HG02840 (cell line): ENCODE measurements around the gene GTF2A2.
"Not testable (repeated sequence)": the region's sequence is repeated elsewhere in the genome, so short reads cannot be mapped to it uniquely, and the experiment has no call there.

Source experiments
- ATAC-seq: cut with Tn5 transposase; IDR thresholded peaks from one replicate; pipeline ENCODE4 v1.9.1; 2021; ENCODE audit warnings: mild to moderate bottlenecking, moderate library complexity, moderate number of reproducible peaks; ENCODE audit not compliant: unreplicated experiment, low FRiP score

The GTF2A2 gene, protein sequence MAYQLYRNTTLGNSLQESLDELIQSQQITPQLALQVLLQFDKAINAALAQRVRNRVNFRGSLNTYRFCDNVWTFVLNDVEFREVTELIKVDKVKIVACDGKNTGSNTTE

DNA sequence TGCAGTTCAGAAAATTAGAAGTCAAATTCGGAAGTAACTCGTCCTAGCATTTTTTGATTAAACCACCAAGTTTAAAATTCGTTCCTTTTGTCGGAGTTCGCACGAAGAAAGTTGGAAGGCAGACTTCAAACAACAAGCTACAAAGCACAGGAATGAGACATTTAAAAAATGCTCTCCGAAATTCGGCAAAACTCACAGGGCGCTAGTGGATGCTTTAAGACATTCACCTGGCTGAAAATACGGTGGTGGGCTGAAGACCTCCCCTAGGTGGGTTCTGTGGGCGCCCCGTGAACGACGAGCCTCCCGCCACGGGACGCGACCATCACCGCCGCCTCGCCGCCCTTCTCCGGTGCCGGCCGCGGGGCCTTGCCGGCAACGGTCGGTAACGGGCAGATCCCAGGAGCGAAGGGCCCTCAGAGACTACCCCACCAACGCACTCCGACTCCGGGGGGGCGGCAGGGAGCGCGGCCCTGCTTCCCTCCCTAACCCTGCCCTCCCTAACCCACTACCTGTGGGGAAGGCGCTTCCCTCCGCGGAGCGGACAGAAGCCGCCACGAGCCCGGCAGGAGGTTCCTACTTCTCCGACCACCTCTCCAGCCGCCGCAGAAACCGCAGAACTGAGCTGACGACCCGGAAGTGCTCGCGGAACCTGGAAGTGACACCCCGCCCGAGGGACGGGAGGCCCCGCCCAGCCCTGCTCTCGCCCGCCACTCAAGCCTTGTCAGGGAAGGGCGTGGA lies at the start of gene GTF2A2:
Gene GTF2A2 (minus strand): TSS at position 619 of the 738 bp plus-strand sequence. CDS start 5,238 bp downstream, outside the sequence.
- peak; percentile 96 for ATAC-seq

DNA sequence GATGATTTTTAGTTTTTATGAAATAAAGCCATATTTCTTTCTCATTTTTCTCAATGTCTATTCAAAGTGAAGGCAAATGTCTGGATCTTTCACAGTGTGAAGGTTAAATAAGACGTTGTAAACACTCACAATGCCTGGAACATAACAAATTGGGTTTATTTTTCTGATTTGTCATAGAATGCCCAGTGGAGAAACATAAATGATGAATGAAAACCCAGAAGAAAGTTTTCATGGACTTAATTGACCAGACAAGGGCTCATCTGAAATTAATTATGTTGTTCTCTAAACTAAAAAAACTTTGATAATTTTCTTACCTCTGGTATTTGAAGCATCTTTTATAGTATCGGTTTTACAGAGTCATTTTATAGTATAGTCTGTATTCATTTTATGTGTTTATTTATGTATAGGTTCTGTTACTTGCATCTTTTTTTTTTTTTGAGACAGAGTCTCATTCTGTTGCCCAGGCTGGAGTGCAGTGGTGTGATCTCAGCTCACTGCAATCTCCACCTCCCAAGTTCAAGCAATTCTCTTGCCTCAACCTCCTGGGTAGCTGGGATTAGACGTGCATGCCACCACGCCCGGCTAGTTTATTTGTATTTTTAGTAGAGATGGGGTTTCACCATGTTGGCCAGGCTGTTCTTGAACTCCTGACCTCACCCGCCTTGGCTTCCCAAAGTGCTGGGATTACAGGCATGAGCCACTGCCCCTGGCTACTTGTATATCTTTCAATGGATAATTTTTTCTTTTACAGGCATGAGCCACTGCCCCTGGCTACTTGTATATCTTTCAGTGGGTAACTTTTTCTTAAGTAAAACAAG lies 46.9 kb upstream of the GTF2A2 start:
- ATAC-seq = no peak

DNA sequence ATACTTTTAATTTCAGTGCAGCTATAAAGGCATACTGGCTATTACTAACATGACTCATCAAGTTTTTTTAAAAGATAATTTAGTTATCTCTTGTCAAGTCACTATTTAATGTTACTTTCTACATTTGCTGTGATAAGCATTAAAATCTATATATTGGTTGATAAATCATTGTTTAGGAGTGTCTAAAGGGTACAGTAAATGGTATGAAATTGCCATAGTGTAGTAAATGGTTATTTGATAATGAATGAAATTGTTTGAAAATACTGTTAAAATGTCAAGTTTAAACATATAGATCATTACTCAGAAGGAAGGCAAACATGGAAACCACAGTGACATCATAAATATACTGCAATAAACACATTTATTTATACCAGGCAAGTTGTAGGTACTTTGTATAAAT lies 45.0 kb upstream of the GTF2A2 start:
- no peak for ATAC-seq

DNA sequence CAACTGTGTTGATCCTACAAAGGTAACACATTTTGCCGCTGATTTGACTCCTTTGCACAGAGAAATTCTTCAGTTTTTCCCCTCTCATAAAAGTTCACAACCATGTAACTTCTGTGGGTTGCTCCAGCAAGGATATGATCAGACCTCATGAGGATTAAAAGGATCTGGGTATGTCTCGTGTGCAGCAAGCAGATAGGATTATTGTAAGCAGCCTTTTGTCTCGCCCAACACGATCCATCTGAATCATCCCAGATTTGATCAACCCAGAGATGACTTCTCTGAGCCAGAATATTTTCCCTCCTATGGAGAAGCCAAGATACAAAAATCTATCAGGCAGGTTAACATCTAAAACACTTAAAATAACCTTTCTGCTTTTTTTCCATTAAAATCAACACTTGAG lies 44.6 kb upstream of the GTF2A2 start:
- no peak for ATAC-seq

DNA sequence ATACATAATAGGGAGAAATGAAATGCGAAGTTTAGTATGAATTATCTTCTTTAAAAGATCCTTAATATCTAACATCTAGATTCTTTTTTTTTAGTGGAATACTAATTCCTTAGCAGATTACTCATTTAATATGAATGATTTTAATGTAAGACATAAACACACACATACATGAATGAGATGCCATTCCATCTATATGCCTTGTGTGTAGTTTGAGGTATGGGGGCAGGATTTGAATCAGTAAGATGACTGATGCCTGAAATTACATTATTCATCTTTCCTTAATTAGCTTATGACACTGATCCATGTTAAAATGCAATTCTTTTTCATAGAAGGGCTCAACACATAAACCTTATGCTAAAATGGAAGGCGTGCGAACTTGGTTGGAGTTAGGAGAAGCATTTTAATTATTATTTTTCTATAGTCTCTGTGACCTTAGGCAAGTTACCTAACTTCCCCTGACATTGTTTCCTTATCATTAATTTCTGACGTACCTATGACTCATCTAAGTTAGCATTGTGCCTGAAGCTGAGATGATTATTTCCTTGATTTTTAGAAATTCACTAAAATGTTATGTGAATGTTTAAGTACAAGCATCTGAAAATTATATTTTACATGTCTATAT lies 42.6 kb upstream of the GTF2A2 start:
- no peak for ATAC-seq

DNA sequence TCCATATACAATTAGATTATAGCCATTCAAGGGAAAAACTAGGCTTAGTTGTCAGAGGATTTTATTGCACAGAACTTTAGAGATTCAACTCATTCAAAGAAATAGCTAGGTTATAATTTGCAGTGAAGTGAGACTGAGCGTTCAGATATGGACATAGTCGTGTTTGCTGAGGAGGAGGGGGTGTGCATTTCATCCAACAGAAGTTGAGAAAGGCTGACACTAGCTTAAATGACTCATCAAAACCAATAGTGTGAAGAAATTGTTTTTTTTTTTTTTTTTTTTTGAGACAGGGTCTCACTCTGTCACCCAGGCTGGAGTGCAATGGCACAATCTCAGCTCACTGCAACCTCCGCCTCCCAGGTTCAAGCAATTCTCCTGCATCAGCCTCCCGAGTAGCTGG lies 40.8 kb upstream of the GTF2A2 start:
- ATAC-seq = not testable (repeated sequence)

DNA sequence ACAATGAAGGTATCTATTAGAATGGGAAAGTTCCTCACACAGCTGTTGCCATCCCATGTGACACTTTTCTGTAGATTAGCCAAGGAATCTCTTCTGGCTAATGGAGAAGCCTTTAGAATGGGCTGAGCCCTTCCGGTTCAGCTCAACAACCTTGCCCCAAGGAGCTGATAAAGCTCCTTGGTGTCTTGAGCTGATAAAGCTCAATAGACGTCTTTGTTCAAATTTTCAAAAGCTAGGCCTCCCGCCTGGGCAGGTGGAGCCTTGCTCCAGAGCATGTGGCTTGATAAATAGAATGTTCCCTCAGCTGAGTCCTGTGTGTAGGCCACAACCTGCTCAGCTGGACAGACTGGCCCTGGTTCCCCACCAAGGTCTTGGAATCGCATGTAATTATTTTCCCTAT lies 39.0 kb upstream of the GTF2A2 start:
- no peak for ATAC-seq

DNA sequence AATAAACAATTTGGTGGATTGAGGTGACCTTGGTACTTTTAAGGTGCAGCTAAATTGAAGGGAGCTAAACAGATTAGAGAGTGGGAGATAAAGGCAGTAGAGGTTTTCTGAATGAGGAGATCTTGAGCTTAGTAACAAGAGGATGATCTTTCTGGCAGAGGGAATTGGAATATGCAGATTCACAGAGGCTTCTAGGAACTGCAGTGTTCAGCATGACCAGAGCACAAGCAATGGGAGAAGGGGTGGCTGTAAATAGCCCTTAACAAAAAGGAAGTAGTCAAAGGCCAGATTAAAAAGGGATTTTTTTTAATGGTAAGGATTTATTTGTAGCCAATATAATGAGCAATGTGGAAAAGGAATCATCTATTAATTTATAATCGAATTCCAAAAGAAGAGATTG lies 37.5 kb upstream of the GTF2A2 start:
- ATAC-seq = no peak

DNA sequence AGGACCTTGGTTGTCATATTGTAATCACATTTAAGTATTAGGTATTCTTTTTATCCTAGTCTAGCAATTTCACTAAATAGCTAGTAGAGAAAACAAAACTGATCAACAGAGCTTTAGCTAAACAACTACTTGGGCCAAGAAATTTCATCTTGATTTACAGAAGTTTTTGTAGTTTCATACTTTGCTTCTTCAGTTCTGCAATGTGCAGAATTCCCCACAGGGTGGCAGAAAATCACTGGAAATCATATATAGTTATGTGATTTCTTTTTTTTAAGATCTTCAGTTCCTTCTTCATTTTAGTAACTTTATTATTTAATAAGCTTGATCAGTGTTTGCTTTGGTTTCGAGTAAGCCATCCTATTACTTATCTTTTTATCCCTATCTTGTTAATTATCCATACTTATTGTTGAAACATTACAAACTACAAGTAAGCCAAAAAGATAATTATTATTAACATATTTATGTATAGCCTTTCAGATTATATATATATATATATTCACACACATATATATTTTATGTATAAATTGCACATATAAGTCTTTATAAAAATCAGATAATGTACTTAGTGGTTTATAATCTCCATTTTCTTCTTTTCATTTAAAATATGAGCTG lies 34.0 kb upstream of the GTF2A2 start:
- no peak for ATAC-seq

DNA sequence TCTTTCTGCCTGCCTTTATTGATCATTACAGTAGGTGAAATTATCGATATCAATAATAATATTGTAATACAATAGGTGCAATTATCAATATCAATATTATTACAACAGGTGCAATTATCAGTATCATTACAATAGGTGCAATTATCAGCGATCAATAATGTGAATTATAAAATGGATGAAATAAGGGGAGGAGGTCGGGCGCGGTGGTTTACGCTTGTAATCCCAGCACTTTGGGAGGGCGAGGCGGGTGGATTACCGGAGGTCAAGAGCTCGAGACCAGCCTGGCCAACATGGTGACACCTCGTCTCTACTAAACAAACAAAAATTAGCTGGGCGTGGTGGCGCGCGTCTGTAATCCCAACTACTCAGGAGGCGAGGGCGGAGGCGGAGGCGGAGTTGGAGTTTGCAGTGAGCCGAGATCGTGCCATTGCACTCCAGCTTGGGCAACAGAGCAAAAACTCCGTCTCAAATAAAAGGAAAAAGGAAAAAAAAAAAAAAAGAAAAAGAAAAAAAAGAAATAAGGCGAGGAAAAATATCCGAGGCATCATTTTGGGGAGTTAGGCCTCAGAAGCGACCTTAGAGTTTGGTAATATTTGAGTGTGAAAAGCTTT lies 32.4 kb upstream of the GTF2A2 start:
- no peak for ATAC-seq

DNA sequence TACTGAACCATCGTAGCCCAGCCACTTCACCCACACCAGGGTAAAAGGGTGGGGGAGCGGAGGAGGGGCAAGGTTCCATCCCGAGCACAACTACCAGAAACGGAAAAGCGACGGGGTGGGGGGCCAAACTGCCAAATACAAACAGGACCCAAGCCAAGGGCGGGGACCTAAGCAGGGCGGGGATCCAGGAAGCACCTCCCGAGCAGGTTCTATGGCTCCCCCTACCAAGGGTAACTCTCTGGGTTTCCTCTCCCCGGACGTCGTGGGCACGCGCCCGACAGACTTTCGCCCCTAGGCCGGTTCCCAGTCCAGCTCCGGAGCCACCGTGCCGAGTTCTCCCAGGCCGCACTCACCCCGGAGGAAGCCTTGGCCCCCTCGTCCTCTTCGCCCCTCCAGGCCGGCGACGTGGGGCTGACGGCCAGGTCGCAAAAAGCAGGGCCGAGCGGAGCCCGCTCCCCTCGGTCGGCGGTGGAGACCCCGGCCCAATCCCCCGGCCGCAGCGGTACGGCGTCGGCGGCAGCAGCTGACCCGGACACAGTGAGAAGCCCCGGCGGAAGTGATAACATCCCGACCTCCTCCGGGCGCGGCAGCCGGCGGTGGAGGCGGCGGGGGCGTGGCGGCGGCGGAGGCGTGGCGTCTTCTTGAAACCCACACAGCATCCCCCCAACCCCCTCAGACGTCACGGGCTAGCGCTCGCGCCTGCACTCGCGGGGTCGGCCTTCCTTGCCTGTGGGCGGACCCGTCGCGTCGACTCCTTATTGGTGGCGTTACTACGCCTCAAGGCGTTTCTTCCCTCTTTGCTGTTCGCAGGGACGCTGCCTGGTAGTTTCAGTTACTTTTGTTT lies 31.7 kb upstream of the GTF2A2 start, which contains the start of gene BNIP2:
Gene BNIP2 (minus strand): TSS at position 539 of the 844 bp plus-strand sequence. CDS start 6,863 bp downstream, outside the sequence.
- peak; percentile 77 for ATAC-seq

DNA sequence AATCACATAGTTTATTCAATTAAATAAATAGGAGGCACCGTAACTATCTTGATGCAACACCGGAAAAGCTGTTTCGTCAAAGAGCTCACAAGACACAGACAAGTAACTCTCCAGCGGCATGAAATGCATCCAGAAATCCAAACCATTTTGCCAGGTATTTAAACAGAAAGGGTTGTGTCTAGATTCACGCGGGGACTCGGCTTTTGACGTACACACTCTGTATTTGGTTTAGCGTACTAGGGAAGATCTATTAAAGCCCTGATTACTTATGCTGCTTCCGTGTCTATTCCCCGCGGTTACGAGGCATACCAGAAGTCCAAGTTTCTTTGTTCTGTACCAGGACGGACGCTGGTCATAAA lies 31.1 kb upstream of the GTF2A2 start:
- ATAC-seq = peak; percentile 7

DNA sequence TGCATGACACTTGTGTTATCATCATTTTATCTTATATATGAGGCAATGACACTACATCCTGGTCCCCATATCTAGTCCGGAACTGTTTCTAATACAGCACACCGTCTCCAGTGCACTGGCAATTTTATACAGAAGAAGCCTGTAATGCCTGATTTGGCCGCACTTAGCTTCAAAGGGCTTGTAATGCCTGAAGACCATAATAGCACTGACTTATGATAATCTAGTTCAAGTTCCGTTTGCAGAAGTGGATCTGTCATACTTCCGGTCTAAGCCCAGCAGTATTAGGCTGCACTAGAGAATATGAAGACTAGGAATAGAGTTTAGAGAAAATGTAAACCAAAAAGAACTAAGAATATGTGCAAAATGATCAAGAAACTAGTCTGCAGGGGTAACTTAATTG lies 30.5 kb upstream of the GTF2A2 start:
- ATAC-seq = no peak

DNA sequence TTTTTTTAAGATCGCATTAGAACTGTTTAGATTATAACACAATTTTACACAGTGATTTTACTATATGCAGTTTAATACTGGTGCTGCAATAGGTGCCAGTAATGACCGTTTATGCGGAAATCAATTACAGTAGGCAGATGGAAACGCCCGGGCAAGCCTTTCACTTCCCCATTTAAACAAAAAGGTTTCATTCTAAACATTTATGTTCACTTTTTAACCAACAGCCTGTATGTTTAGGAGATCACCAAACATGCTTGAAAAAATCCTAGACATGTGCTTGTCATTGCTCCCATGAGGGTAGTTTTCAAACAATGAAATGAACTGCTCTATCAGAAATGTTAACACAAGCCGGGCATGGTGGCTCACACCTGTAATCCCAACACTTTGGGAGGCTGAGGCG lies 29.1 kb upstream of the GTF2A2 start:
- no peak for ATAC-seq

DNA sequence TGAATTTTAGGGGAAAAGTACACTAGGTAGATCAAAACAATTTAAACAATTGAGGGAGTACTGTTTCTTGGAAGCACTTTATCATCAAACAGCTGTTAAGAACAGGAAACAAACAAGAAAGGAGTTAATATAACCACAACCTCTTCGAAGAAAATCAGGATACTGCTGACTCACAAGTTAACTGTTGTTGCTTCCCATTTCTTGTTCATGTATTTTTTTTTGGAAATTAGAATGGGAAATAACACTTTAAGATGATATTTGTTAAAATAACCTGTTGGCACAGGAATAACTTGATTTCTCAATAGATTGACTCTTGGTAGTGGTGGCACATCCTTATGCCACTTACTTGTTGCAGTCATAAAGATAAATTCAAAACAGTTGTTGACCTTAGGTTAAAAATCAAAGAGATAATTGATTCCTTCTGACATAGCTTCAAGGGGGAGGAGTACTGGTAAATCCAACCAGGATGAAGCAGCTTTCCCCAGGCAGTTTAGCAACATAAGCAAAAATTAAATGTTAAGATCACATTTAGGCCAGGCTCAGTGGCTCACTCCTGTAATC lies 28.5 kb upstream of the GTF2A2 start:
- no peak for ATAC-seq

DNA sequence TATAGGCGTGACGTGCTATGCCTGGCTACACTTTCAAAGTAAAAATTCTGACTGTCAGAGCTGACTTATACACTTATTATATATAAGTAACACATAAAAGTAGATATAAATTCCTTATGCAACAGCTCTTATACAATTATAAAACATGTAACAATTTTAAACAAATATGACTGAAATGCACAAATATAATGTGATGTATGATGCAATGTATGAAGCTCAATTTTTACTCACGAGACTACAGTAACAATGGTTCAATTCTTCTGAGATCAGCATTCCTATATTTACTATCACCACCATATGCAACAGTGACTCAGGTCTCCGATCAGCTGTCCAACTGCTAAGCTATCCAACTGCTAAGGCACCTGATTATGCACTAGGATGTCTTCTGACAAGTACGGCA lies 23.6 kb upstream of the GTF2A2 start:
- ATAC-seq = no peak

DNA sequence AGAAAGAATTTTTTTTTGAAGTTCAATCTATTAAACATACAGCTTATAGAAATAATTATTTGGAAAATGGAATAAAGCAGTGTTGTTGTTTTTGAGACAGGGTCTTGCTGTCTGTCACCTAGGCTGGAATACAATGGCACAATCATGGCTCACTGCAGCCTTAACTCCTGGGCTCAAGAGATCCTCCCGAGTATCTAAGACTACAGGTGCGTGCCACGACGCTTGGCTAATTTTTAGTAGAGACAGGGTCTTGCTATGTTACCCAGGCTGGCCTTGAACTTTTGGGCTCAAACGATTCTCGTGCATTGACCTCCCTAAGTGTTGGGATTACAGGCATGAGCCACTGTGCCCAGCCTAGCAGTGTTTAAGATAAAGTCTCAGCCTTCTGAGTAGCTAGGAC lies 23.0 kb upstream of the GTF2A2 start:
- ATAC-seq = no peak

DNA sequence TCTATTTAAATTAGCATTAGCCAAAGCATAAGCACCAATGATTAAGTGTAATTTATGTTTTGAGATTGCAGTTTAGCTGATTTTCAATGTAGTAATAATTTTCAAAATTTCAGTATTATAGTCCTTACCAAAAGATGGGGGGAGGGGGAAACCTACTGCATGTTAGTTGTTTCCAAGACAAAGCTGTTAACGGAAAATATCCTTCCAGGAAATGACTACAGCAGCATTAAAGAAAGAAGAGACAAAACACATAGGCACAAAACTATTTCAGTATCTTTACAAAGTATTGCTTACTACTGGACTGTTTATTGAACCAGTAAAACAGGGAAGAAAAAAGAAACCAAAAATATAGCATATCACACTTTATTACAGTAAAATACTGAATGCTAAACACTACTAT lies 21.3 kb upstream of the GTF2A2 start:
- no peak for ATAC-seq

DNA sequence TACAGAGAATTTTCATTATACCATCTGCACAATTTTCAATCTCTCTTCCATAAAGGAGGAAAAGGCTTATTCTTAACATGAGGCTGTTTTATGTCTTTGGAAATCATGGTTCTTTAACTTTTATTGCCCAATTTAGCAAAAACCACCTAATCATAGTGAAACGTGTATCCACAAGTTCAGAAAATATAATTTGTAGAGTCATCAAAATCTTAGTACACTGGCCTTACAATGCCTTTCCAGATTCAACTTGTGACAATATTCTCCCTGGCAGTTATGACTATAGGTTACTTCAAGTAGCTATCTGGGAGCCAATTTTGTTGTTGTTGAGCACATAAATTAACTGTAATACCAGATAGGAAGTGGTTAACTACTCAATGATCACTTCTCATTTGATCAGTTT lies 20.9 kb upstream of the GTF2A2 start:
- ATAC-seq = no peak
